GDM1 (cell line): ENCODE measurements around the gene KRT79.
"Not testable (repeated sequence)": the region's sequence is repeated elsewhere in the genome, so short reads cannot be mapped to it uniquely, and the experiment has no call there.

ENCODE experiments used
- DNase-seq: peaks from one replicate; lab custom pipeline; 2025; lab: John Stamatoyannopoulos, UW

KRT79 gene

GRCh38 chr12:52806821-52807543 is 27.1 kb downstream of the KRT79 start:
- no peak for DNase-seq

DNA sequence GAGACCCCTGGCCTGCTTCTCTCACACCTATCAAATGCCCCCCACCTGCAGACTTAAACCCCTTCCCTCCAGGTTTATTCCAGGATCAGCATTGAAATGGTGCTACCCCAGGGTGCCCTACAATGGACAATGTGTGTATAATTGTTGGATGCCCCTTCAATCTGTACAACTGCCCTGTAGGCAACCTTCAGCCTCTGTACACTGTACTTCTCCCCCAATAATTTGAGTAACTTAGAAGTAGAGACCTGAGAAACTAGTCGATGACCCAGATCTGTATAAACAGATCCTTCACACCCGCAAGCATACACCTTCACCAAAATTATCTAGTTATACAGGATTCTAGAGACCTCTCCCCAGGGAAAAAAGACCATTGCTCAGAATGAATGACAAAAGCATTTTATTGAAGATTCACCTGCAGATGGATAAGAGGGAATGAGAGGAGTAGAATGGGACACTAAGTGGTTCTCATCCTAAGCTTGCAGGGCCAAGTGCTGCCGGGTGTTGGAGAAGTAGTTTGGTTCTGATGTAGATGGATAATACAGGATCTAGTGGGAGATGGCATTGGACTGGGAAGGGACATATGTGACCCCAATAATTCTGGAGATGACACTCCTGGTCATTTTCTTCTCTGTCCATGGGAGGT is 27.8 kb downstream of the KRT79 start:
- no peak for DNase-seq

- DNase-seq, result no peak
Observed at GRCh38 chr12:52805739-52806138, 28.4 kb downstream of the KRT79 start.

- no peak for DNase-seq
Observed at GRCh38 chr12:52805000-52805399, 29.1 kb downstream of the KRT79 start.

- no peak for DNase-seq
Observed at GRCh38 chr12:52802442-52802841, 31.7 kb downstream of the KRT79 start.

DNA sequence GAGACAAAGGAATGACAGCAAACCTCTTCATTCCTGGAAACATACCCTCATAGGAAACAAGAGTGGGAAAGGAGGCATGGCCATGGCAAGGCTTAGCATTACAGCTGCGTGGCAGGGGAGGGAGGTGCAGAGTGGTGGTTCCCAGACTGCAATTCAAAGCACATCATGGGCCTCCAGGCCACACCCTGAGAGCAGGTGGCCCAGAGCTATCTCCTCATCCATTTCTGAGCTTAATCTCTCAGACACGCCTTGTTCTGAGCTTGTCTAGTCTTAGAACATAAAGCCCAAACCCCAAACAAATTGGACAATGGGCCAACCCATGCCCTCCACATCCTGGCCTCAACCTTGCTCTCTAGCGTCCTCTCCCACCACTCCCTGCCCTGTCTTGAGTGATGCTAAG is 32.3 kb downstream of the KRT79 start:
- DNase-seq, result no peak

DNA sequence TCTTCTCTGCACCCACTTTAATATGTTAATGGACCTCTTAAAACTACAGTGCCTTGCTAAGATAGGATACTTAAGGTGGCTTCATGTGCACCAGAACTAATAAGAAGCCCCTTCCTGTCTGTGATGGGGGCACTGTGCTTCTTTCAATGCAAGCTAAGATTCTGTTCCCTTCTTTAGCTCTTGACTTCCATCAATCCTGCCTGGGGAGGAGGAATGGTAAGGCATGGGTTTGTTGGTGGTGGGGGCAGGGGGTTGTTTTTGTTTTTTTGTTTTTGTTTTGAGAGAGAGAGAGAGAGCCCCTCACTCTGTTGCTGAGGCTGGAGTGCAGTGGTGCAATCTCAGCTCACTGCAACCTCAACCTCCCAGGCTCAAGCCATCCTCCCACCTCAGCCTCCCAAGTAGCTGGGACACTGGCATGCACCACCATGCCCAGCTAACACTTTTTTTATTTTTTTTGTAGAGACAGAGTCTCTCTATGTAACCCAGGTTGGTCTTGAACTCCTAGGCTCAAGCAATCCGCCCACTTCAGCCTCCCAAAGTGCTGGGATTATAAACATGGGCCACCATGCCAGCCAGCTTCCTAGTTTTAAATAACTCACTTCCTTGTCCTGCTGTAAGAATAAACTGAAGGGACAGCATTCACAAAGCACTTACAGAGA is 33.7 kb downstream of the KRT79 start:
- no peak for DNase-seq

GRCh38 chr12:52799505-52800211 is 34.5 kb downstream of the KRT79 start:
- no peak for DNase-seq

DNA sequence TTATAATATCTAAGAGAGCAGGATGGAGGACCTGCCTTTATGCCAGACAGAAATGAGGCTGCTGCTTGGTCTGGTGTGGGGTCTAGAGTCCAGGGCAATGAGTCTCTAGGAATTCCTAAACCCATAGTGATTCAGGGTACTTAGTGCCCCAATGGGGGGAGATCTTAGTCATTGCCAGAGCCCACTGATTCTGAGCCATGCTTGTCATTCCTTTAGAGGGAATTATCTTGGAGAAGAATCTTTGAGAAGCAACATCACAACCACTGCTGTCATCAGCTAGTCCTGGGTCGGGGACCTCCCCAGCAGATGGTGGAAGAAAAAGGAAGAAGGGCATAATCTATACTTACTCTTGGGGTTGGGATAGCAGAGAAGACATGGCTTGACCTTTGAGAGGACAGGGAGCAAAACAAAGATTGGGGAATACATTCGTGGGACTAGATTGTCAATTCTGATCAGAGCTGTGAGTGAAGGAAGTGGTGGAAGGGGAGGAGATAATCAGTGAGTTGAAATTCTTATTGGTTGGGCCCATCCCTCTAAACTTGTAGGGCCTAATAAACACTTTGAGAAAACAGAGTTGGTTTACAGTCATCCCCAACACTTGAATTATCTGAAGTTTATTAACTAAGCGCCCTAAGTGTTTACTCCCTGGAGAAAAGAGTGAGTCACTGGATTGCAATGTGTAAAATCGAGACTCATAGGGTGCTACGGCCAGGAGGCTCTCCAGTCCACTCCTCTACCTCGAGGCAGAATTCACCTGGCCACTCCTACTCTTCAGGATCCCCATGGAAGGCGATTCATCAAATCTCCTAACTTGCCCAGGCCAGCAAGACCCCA is 35.2 kb downstream of the KRT79 start:
- DNase-seq, result no peak

- no peak for DNase-seq
Observed at GRCh38 chr12:52798003-52798670, 36.0 kb downstream of the KRT79 start.

DNA sequence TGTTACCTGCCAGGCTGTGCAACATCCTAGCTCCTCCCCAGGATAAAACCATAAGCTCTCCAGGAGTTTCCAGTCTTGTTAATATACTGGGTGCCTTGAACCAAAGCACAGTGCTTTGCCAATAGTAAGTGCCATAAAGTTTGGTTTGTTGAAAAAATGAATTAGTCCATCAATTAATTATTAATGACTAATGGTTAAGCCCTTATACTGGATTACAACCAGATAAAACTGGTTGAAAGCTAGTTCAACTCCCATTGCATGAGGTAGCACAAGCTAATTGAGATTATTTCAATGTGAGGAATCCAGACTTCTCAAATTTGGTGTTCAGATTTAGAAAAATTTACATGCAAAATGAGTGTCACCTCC is 36.6 kb downstream of the KRT79 start:
- no peak for DNase-seq

DNA sequence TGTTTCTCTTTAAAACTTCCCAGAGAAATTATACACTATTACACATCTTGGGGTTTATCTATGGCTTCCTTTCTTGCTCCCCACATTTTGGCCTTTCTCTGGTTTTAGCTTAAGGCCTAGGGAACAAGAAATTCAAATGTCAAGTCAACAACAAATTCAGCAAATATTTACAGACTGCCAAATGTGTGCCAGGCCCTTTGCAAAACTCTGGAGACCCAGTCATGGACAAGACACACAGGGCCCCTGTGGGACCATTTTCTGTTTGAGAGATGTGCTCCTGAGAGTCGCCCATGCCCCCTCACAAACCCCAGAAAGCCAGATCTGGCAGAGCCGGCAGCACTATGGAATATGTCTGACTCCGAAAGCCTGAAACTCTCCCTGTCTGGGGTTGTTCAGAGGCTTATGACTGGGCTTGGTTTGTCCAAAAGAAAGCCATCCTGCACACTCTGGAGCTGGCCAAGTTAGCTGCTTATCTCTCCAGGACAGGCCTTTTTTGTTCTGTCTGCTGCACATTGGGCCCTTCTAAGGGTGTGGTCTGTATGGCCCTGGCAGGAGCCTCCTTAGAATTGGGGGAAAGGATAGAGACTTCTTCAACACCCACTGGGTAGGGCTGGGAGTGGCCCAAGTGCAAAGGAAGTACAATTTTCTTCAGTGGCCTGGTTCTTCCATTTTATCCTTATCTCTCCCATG is 37.1 kb downstream of the KRT79 start:
- DNase-seq, result no peak

DNA sequence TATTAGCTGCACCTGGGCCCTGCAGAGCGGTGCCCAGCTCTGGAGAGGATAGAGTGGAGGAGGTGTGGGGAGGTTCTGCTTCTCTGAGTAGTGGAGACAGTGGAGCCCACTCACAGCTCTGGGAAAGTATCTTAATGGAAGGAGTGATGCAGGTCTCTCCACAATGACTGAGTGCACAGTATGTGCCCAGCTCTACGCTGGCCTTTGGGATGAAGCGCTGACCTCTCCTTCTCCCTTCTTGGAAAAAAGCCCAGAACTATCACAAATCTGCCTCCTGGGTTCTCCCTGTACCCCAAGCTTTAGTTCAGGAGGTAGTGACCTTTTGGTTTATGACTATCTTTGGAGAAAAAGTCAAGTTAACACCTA is 37.7 kb downstream of the KRT79 start:
- DNase-seq, result no peak

DNA sequence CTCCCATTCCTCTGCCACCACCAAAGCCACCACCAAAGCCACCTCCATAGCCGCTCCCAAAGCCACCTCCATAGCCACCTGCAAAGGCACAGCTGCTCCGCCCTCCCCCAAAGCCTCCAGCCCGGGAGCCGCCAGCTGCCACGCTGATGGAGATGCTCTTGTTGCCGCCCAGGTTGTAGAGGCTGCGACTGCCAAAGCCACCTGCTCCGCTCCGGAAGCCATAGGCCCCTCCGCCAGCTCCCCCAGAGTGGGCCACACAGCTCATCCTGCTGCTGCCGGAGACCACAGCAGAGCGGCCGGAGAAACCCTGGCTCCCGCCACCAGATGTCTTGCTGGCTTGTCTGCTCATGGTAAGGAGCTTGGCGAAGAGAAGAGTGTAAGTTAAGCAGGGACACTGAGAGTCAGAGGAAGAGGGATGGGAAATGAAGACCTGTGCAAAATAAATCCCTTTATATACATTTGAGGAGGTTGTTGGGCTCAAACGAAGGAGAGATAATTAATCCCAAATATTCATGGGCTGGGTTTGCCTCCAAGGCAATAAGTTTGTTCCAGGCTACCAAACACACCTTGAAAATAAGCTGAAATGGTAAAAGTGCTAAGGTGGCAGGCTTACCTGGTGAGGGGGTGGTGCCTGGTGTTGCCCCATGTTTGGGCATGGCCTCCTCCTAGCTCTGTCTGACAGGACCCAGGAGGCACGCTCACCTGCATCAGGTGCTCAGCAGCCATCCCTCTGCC is 38.2 kb downstream of the KRT79 start, which contains the start of gene KRT3:
KRT3 (minus strand) TSS at position 424 of the 735 bp plus-strand sequence; CDS start at position 349, 75 bp downstream.
- no peak for DNase-seq

- not testable (repeated sequence) for DNase-seq
Observed at GRCh38 chr12:52795332-52795674, 38.8 kb downstream of the KRT79 start.

GRCh38 chr12:52794479-52795331 is 39.4 kb downstream of the KRT79 start:
- DNase-seq, result no peak

DNA sequence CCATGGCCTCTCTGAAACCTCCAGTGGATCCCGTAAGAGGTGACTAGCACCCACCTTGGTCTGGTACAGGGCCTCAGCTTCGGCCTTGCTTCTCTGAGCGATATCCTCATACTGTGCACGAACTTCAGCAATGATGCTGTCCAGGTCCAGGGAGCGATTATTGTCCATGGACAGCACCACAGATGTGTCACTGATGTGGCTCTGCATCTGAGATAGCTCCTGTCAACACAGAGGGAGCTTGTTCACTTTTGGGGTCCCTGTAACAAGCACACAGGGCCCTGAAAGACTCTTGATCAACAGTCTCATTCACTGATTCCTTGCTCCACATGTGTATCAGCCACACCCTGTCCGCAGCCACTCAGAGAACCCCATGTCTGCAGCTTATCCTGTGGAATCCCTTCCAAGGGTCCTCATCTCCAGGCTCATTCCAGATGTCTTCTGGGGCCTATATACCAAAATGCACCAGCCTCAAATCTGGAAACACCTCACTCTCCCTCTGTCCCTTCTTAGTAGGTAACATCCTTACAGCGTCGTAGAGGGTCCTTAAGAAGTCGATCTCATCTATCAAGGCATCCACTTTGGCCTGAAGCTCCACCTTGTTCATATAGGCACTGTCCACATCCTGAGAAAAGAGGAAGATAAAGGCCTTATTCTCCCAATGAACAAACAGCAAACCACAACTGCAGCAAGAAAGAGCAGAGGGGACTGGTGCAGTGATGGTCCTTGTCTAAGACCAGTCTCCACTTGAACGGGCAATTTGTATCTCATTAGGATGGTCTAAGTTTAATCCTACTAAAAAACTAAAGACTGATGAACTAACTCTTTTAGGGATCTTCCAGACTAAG is 41.7 kb downstream of the KRT79 start:
- DNase-seq, result no peak
